Activated CD4-positive, alpha-beta T cell treated with anti-CD3 and anti-CD28 coated beads for 48 hours (primary cell): ENCODE data around the gene SERPINB1.

Experiments used
- DNase-seq: peaks from one replicate; pipeline ENCODE4 v3.0.0-alpha.2; 2020

SERPINB1 gene

DNA sequence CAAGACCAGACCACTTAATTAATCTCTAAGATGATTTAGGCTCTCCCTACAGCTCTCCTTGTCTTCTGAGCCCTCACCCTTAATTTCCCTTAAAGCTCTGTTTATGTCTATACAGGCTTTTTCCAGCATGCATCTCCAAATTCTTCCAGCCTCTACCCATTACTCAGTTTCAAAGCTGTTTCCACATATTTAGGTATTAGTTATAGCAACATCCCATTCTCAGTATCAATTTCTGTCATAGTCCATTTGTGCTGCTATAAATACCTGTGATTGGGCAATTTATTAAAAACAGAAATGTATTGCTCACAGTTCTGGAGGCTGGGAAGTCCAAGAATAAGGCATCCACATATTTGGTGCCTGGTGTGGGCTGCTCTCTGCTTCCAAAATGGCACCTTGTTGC, 2.3 kb upstream of the SERPINB1 start:
- no peak for DNase-seq

DNA sequence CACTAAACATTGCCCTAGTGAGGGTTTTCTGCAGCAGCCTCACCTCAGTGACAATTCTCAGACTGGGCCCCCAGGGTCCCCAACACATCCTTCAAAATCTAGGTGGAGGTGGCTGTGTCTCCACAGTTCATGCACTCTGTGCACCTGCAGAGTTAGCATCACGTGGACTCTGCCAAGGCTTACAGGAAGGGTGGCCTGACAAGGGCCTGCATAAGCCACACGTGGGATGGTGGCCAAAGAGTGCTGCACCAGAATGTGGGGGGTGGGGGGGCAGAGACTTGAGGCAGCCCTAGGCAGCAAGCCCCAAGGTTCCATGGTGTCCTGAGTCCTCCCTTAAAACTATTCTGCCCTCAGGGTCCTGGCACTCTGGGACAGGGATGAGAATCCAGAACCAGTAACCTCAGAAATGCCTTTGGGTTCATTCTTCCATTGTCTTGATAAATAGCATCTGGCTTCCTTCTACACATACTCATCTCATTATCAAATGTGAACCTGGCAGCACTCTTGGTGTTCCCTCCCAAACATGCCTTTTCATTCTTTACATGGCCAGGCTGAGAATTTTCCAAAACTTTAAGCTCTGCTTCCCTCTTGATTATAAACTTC, 1.6 kb upstream of the SERPINB1 start:
- DNase-seq, result no peak

DNA sequence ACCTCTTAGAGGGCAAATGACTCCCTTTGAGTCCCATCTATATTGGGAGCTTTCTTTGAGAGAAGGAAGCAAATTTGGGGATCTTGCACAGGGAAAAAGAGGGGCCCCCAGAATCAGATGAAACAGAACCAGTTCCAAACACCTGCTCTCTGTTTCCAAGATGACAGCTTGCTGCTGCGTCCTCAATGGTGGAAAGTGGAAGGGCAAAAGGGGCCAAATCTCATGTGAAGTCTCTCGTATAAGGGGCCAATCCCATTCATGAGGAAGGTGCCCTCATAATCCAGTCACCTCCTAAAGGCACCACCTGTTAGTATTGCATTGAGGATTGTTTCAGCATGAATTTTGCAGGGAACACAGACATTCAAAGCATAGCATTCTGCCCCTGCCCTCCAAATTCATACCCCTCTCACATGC, 483 bp upstream of the SERPINB1 start:
- DNase-seq, result no peak

DNA sequence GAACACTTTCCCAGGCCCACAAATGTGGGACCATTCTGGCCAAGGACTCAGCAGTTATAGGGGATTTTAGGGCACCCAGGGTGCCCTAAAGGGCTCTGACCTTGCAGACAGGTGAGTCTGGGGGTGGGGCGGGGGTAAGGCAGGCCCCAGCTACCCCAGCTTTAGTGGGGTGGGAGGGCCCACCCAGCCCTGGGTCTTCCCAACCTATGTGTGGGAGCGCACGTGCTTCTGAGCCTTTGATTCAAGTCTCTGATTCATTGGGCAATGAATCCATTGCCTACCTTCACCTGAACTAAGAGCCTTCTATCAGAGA, 958 bp downstream of the SERPINB1 start:
- DNase-seq, result no peak

DNA sequence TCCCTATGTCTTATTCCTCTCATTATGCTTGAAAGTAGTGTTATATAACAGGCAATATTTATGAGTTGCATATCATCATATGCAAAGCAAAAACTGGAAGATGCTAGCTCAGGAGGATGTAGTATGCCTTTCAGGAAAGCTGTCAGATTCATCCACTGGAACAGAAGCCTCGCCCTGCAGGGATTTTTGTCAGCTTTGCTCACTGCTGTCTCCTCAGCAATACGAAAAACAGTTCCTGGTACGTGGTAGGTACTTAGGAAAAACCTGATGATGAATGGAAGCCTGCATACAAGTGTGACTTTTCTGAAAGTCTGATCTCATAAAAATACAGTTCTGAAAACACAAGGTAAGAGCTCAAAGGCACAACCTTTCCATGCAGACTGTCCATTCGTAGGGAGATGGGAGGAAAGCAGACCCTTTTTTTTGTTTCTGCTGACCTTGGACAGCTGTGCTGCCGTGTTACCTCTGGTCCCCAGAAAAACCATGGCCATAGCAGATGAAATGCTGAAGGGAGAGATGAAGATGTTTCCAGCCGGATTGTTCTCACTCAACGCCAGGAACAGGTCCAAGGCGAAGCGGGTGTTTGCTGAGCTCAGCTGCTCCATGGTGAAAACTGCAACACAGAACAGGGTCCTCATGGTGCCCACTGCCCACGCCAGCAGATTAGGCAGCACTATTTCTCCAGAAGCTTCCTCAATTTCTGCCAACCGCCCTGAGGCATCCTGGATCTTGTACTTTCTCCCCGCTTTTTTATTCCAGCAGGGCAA, 1.5 kb downstream of the SERPINB1 start:
- DNase-seq, result no peak

DNA sequence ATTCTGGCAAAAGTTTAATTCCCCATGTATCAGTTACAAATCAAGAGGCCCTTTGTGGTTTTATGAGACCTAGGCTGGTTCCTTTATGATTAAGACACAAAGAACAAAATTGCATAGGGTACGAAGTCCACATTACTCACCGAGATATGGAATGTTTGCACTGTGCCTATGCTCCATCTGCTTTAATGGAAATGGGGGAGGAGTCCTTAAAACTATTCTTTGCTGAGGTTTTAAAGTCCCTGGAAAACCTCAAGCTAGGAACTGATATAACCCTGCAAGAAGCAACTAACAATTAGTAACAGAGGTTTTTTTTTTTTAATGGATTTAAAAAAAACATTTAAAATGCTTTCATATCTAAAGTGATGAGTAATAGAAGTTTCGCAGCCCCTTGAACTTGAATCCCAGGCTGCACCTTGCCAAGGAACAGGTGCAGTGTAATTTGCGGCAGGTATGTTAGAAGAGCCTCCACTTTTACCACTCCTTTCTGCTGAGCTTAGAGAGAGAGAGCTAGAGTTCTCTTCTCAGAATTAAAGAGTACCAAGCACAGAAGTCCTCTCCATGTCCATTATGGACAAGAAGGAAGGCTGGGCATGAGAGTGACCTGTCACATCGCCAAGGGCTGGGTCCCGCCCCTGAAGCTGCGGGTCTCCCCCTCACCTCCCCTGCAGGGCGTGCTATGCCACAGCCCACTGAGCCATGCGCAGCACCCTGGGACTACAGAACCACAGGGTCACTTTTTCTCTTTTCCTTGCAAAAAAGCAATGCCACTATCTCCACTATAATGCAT, 2.3 kb downstream of the SERPINB1 start:
- DNase-seq, result no peak

DNA sequence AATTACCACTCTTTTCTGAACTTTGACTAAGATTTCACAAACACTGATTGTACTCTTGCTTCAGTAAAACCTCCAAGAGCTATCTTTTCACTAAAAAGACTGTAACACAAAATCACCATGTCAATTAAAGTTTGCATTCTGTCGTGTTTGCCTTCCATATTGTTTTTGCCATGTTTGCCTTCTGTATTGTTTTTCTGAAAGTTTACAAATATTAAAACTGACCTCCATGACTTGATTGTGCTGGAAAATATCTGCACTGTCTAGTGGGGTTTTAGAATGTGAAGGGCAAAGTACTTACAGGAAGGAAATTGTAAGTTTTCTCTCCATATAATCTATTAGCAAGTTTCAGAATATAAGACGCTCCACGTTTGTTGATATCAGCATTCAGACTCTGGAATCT, 3.4 kb downstream of the SERPINB1 start:
- no peak for DNase-seq

DNA sequence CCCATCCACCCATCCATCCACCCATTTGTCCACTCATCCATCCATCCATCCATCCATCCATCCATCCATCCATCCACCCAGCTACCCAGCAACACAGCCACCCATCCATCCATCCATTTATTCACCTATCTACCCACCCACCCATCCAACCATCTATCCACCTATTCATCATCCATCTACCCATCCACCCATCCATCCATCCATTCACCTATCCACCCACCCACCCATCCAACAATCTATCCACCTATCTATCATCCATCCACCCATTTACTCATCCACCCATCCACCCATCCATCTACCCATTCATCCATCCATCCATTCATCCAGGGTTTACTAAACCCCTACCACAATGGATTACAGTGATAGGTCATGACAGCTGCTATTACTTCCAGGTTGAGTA, 7.4 kb downstream of the SERPINB1 start:
- DNase-seq, result no peak

DNA sequence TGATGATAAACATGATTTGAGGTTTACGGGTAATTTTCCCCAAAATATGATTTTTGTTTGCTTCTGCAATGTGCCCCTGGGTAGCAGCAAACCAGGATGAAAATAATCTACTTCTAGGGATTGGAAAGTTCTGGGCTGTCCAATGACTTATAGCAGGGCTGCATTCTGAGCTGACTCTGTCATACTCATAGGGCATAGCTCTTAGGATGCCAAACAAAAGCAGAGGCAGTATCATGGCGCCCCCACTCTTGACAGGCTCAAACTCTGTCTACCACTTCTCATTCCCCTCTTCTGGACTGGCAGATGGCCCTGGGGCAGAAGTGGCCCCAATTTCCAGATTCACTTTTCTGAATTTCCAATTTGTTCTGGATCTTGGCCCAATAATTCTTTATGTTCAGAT, 10.3 kb downstream of the SERPINB1 start:
- no peak for DNase-seq

DNA sequence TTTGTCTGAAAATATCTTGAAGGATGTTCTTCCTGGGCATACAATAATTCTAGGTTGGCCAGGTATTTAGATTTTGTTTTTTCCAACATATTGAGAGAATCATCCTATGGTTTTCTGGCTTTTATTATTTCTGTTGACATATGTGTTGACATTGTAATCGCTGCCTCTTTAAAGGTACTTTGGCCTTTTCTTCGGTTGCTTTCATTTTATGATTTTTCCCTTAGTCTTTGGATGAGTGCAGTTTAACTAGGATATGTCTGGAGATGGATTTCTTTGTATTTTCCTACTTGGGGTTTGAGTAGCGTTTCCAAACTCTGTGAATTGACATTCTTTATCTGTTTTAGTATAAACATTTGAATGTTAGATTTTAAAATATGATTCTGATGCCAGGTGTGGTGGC, 11.5 kb downstream of the SERPINB1 start:
- DNase-seq, result no peak

DNA sequence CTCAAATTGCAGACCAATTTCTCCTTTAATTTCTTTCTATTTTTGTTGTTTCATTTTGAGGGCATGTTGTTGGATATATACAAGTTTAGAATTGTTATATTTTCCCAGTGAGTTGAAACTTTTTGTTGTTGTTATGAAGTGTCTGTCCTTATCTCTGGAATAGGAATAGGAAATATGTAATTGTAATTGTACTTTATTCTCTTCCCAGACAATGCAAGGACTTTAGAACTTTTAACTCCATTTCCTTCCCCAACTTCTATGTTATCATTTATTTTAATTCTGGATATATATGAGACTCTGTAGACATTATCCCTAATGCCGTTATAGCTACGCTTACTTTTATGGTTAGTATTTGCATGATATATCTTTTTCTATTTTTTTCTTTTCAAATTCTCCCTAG, 12.4 kb downstream of the SERPINB1 start:
- DNase-seq, result no peak

DNA sequence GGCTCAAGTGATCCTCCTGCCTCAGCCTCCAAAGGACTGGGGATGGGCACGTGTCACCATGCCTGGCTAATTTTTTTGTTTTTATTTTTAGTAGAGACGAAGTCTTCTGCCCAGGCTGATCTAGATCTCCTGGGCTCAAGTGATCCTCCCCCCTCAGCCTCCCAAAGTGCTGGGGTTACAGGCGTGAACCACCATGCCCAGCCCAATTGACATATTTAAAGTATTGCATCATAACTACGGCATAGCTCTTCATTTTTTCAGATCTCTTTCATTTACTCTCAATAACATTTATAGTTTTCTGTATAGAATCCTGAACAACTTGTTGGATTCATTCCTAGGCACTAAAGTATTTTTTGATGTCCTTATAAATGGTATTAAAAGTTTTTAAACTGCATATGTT, 13.0 kb downstream of the SERPINB1 start:
- no peak for DNase-seq

DNA sequence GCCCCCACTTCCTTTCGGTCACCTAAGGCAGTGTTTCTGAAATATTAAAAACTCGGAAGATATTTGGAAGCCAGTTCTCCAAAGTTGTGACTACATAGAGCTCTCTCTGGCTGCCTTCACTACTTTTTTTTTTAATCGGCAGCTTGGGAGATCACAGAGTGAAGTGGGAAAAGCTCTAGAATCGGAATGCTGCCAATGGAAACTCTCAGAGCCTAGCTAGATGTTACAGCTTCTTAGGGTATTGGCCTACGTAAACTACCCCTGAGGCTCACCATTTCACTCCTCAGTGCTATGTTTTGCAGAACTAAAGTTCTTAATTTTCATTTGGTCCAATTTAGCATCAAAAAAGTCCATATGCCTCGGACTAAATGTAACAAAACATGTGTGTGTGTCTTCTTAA, 14.5 kb downstream of the SERPINB1 start:
- DNase-seq, result no peak

DNA sequence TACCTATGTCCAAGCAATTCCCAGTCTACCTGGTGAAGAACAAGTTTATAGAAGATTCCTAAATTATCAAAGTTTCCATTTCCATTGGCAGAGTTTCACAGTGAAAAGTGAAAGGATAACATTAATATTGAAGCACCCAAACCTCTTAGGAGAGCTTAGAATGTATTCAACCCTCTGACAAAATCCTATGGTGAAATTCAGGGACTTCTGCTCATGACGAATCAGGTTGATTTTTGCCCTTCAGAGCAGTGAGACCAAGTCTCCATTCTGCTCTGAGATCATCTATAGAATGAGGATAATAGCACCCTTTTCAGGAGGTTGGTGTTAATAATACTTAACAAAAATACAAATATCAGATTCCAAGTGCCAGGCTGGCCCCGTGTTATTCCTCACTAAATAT, 15.5 kb downstream of the SERPINB1 start:
- DNase-seq, result no peak

DNA sequence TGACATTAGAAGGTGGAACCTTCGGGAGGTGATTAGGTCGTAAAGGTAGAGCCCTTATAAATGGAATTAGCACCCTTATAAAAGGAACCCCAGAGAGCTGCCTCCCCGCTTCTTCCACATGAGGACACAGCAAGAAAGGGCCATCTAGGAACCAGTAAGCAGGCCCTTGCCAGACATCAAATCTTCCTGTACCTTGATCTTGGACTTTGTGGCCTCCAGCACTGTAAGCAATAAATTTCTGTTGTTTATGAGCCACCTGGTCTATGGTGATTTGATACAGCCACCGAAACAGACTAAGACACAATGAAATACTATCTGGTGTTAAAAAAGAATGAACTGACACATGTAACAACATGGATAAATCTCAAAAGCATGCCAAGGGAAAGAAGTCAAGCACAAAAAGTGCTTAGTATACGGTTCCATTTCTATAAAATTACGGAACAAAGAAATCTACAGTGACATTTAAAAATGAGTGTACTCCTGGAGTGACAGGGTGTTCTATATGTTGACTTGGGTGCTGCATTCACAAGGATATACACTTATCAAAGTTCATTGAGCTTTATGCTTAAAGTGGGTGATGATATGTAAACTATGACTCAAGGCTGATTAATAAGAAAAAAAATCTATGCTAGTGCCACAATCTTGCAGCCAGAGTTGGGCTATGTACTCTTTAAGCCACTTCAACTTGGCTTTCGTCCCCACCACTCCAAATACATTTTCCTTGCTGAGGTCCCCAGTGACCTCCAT, 18.4 kb downstream of the SERPINB1 start:
- DNase-seq, result no peak

DNA sequence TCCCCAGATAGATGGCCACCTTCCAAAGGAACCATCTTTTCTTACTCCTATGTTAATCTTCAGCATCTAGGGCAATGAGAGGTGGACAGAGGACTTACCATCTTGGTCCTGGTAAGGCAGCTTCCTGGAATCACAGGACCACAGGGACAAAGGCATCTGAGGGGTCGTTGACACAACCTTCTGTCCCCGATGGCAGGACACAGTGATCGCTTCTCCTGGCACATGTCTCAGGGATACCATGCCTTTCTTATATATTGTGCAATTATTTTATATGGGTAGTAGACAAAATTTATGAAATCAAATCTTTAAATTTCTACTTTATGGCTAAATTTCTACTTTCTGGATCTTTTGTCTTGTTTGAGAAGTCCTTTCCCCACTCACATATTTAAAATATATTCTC, 20.1 kb downstream of the SERPINB1 start:
- DNase-seq, result no peak

DNA sequence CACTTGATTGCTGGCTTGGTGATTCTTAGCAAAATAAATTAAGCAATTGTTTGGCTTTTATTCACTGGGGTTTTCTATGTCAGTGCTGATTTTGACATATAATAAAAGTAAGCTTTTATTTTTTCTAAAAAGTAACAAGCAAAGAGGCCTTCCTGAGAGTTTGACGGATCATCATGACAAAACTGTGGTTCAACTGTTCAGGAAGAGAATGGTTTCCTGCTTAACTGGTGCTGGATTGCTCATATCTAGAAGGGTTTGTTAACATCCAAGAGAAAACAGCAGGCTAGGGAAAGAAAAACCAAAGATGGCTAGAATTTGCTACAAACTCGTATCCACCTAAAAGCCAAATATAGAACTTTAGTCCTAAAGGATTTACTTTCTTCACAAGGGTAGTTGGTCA, 21.2 kb downstream of the SERPINB1 start:
- no peak for DNase-seq

DNA sequence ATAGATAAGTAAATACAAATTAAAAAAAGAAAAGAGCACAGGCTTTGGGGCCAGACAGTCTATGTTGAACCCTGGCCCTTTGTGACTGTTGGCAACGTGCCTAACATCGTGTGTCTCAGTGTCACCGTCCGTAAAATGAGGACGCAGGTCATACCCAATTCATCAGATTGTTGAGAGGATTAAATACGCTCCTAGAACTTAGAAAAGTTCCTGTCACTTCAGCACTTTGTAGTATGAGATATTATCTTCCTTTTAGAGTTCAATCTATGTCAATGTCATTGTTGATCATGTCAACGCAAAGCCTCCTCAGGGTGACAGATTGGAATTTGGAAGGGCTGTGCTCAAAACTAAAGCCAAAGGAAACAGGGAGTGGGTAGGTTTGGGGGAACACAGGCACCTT, 21.7 kb downstream of the SERPINB1 start:
- no peak for DNase-seq

DNA sequence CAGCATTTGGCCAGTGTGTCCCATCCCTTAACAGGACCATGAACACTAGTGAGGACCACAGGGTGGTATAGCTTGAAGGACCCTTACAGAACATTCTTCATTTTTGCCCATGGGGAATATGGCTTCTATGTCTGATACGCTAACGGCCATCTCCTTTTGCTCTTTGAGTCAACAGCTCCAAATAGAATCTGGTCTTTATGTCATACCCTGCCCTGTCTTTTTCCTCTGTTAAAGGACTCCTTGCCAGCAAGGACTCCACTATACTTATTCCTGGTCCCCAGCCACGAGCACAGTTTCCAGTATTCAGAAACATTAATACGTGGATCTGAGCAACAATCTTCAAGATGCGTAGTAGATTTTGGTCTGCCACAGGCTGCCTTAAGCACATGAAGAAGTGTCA, 22.5 kb downstream of the SERPINB1 start:
- no peak for DNase-seq

DNA sequence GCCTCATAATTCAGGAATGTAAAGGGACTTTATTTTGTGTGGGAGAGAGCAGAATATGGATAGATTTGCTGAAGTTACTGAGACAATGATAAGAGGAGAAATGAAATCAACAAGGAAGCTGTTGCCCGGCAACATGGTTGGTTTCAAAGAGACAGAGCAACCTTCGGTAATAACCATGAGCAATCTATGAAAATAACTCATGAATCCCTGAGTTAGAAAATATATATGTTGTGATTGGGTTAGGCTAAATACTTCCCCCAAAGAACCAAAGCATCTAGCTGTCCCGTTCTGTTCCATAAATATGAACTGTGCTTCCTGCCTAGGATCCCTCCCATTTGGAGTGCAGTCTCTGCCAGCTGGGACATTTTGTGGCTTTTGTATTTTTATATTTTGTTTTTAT, 23.1 kb downstream of the SERPINB1 start:
- no peak for DNase-seq

DNA sequence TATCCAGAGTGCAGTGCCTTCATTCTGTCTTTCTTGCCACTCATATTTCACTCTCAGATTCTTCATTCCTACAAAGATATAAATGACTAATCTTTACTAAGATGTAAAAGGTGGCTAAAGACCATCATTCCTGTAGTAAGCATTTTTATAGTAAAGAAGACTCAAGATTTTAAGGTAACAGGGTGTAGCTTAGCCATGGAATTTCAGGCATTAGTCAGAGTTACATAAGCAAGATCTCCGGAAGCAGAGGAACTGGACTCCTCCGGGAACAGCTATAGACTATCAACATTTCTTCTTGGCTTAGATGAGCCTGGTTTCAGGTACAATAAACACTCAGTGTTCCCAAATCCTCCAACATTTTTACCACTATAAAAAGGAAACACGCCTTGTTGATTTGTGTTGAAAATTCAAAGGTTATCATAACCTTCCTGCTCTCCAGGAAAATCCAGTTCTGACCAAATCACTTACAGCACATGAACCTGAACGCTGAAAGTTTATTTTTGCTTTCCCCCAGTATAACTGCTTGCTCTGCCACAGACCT, 23.7 kb downstream of the SERPINB1 start:
- no peak for DNase-seq

DNA sequence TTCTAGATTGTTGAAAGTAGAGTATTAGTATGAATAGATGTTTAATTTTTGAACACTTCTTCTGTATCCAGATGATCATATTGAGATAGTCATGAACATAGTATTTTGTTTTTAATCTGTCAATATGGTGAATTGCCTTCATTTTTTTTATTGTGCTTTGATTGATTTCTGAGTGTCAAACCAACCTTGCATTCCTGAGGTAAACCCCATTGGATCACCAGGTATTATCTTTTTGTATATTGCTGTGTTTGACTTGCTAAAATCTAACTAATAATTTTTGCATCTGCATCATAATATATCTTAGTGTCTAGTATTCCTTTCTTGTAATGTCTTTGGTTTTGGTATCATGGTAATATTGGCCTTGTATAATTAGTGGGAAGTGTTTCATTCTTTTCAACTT, 25.5 kb downstream of the SERPINB1 start:
- no peak for DNase-seq

DNA sequence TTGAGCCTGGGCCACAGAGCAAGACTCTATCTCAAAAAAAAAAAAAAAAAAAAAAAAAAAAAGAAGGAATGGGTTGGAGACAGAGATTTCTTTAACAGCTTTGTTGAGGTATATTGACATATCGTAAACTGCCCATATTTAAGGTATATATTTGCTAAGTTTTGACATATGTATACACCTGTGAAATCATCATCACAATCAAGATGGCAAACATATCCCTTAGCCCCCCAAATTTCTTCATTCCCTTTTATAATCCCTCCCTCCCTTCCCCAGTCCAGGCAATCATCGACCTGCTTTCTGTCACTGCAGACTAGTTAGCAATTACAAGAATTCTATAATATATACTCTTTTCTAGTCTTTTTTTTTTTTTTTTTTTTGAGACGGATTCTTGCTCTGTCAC, 29.0 kb downstream of the SERPINB1 start:
- DNase-seq, result no peak
